Activated T-helper 1 cell treated with anti-CD3 and anti-CD28 coated beads, Interleukin-12 subunit alpha, Interleukin-12 subunit beta, Interleukin-2, Interleukin-4 antibody, amounts not matched to agents 30 ng/mL and 10 ng/mL and 1 ng/mL, durations not matched to agents 14 hours and 24 hours and 36 hours (primary cell): ENCODE results near the gene CTNNA2. TPM values are rescaled to one million over a fixed set of nuclear protein-coding genes. Genes with fewer than 3 reads are reported as not detected.

ENCODE experiments used
- DNase-seq: peaks from one replicate; pipeline ENCODE4 v3.0.0; 2021; ENCODE audit warnings: low spot score
- H3K27ac Mint-ChIP-seq: one replicate; pipeline ENCODE4 v1.8.0; 2021; ENCODE audit warnings: mild to moderate bottlenecking, mixed read lengths
- H3K27me3 Mint-ChIP-seq: one replicate; pipeline ENCODE4 v1.8.0; 2022; ENCODE audit warnings: mild to moderate bottlenecking, moderate library complexity, mixed read lengths; ENCODE audit not compliant: insufficient read depth
- H3K36me3 Mint-ChIP-seq: one replicate; pipeline ENCODE4 v1.8.0; 2021; ENCODE audit warnings: low read depth, mixed read lengths
- H3K4me1 Mint-ChIP-seq: one replicate; pipeline ENCODE4 v1.8.0; 2021; ENCODE audit warnings: low read depth, mixed read lengths
- H3K4me3 Mint-ChIP-seq: one replicate; pipeline ENCODE4 v1.8.0; 2021; ENCODE audit warnings: mild to moderate bottlenecking, moderate library complexity, mixed read lengths
- H3K9me3 Mint-ChIP-seq: one replicate; pipeline ENCODE4 v1.8.0; 2021; ENCODE audit warnings: mixed read lengths
- intact Hi-C: fragments of 100-400 bp; cut with micrococcal nuclease; formaldehyde crosslinking; loops from one replicate; pipeline ENCODE4 v1.15.1; 2024
- total RNA-seq: library from RNA; stranded (reverse); gene quantifications from 2 replicates; pipeline ENCODE4 v1.2.3, GENCODE V29; 2022

CTNNA2 gene
- total RNA-seq, 1 donor from 2014 or later = not detected

DNA sequence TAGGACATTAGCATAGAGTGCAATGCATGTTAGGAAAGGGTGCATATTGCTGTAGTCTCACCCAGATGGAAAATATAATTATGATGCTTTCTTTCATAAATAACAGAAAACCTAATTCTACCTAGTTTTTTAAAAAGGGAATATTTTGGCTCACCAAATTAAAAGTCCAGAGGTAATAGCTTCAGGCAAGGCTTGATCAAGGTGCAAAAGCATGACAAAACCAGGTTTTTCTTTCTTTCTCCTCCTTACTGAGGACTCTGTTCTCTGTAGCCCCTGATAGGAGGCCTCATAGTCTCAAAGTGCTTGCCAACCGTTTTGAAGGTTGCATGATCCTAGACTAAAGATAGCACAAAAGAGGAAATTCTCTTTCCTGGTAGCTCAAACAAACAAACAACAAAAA is 349.9 kb downstream of the CTNNA2 start:
- intact Hi-C loops = no loop called here
- no peak overlapping the region for H3K27ac Mint-ChIP-seq
- H3K36me3 Mint-ChIP-seq = no peaks in the 10 kb centered on the region

DNA sequence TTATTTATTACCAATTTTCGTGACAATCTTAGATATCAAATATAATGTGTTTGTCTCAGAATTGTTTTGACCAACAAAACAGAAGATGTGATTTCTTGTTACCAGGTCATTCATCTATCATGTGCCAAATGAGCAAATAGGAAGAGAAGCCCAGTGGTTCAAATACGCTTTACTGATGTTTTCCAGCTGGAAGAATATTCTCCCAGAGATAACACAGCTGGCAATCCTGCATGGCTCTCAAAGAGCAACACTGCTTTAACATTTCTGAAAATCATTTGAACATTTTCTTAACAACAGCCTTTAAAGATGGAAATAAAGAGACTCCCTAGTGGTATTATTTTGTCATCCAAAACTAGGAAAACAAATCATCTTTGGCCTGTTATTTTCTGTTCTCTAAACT is 359.8 kb downstream of the CTNNA2 start:
- H3K27me3 Mint-ChIP-seq = no peaks in the 10 kb centered on the region
- intact Hi-C loops = no loop called here

More for the DNA sequence above, 349.9 kb downstream of the CTNNA2 start:
- no peaks in the 10 kb centered on the region for H3K9me3 Mint-ChIP-seq
- H3K4me1 Mint-ChIP-seq = no peaks in the 10 kb centered on the region
- H3K27me3 Mint-ChIP-seq = no peaks in the 10 kb centered on the region
- DNase-seq = no peak
- no peak overlapping the region for H3K4me3 Mint-ChIP-seq

DNA sequence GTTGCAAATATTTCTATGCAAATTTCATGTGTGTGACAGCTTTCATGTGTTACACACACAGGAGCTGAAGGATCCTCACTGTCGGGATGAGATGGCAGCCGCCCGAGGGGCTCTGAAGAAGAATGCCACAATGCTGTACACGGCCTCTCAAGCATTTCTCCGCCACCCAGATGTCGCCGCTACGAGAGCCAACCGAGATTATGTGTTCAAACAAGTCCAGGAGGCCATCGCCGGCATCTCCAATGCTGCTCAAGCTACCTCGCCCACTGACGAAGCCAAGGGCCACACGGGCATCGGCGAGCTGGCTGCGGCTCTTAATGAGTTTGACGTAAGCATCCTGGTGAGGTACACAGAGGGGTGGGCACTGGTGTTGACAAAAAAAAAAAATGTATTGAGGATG is 361.2 kb downstream of the CTNNA2 start:
- Mint-ChIP-seq H3K27ac (no peak overlapping the region), H3K4me3 (no peak overlapping the region), H3K27me3 (no peaks in the 10 kb centered on the region), H3K36me3 (no peaks in the 10 kb centered on the region), H3K4me1 (no peaks in the 10 kb centered on the region), H3K9me3 (no peaks in the 10 kb centered on the region)
- no peak for DNase-seq
- intact Hi-C loops = no loop called here

More for the DNA sequence above, 359.8 kb downstream of the CTNNA2 start:
- H3K9me3 Mint-ChIP-seq = no peaks in the 10 kb centered on the region
- no peak overlapping the region for H3K4me3 Mint-ChIP-seq
- no peaks in the 10 kb centered on the region for H3K4me1 Mint-ChIP-seq
- no peaks in the 10 kb centered on the region for H3K36me3 Mint-ChIP-seq
- no peak for DNase-seq
- no peak overlapping the region for H3K27ac Mint-ChIP-seq

DNA sequence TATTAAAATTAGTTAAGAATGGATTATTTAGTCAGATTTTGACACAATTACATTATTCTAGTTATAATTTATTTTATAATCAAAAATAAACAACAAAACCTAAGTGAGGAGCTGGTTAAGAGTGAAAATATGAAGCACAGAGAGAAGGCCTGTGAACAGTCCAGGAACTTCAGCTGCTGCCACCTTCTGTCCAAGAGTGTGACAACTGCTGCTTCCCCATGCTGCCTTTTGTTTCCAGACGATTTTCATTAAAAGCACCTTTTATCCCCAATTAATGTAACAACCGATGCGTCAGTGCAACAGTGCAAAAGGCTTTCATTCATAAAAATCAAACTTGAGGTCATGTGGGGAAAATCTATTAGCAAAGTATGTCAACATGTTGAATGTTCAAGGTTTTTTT is 363.6 kb downstream of the CTNNA2 start:
- no peak for DNase-seq
- Mint-ChIP-seq H3K36me3 (no peaks in the 10 kb centered on the region), H3K4me3 (no peak overlapping the region), H3K9me3 (no peaks in the 10 kb centered on the region), H3K27ac (no peak overlapping the region), H3K27me3 (no peaks in the 10 kb centered on the region), H3K4me1 (no peaks in the 10 kb centered on the region)
- intact Hi-C loops = no loop called here

DNA sequence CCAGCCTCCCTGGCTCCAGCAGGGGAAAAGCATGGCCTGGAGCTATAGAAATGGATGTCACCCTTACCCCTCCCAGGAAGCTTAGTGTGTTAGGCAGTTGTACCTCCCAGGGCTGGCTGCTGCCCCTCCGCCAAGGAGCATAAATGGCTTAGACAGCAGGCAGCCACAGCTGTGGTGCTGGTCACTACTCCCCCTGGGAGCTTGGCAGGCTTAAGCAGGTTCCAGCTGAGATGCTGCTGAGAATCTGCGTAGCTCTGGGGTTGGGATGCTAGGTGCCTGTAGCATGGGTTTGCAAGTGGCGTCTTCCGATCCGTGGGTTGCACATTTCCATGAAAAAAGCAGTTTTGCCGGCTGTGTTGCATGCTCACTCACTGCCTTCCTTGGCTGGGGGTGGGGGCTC is 369.7 kb downstream of the CTNNA2 start:
- intact Hi-C loops = loop anchor here (10.0 kb wide), 1 partner anchor 1208 kb away; no protein-coding TSS in a partner anchor
- no peak for DNase-seq
- H3K9me3 Mint-ChIP-seq = no peaks in the 10 kb centered on the region
- H3K4me1 Mint-ChIP-seq = no peaks in the 10 kb centered on the region
- no peak overlapping the region for H3K4me3 Mint-ChIP-seq
- no peaks in the 10 kb centered on the region for H3K36me3 Mint-ChIP-seq
- H3K27me3 Mint-ChIP-seq = no peaks in the 10 kb centered on the region
- H3K27ac Mint-ChIP-seq = no peak overlapping the region

DNA sequence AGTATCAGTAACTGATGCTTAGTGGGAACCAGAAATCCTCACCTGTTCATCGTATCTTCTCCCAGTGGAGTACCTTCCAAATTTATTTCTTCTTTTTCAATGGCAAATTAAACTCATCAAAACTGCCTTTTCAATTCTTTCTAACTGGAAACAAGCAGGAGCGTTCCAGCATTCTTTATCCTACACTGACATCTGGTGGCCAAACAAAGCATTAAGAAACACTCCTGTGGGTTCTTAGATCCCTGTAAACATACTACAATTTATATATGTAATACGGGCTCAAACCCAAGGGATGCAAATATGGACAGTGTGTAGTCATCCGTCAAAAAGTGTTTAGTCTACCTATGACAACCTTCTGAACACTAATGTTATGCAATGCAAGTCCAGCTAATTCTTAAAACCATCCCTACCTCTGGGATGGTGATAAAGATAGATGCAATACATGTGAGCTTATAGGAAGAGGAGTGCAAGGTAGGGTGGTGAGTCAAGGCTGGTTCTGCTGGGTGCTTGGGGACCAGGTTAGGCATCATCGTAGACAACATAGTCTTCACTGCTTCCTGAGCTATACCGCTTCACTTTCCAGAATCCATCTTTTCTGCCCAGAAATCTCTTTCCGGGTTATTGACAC is 375.0 kb downstream of the CTNNA2 start:
- no peaks in the 10 kb centered on the region for H3K27me3 Mint-ChIP-seq
- no peak overlapping the region for H3K4me3 Mint-ChIP-seq
- intact Hi-C loops = loop anchor here (10.0 kb wide), 1 partner anchor 1213 kb away; no protein-coding TSS in a partner anchor
- no peak overlapping the region for H3K27ac Mint-ChIP-seq
- no peaks in the 10 kb centered on the region for H3K9me3 Mint-ChIP-seq
- DNase-seq = no peak
- H3K4me1 Mint-ChIP-seq = no peaks in the 10 kb centered on the region
- H3K36me3 Mint-ChIP-seq = no peaks in the 10 kb centered on the region

DNA sequence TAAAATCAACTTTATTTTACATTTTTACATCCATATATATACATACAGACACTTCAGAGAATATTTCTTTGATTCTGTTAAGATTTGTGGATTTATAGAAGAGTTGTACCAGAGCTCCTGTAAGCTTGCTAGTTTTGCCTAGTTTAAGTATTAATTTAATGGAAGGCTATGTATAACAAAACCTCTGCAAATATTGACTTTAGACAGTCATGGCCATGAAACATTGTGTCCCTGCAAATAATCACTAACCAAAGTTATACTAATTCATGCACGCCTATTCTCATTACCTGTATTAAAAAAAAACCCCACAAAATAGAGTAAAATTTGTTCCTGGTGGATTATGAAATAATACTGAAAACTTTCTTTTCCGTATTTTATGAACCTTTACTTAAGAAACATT is 379.3 kb downstream of the CTNNA2 start:
- Mint-ChIP-seq H3K36me3 (no peaks in the 10 kb centered on the region), H3K4me1 (no peaks in the 10 kb centered on the region), H3K27ac (no peak overlapping the region), H3K9me3 (no peaks in the 10 kb centered on the region), H3K4me3 (no peak overlapping the region), H3K27me3 (no peaks in the 10 kb centered on the region)
- DNase-seq = no peak
- intact Hi-C loops = no loop called here

DNA sequence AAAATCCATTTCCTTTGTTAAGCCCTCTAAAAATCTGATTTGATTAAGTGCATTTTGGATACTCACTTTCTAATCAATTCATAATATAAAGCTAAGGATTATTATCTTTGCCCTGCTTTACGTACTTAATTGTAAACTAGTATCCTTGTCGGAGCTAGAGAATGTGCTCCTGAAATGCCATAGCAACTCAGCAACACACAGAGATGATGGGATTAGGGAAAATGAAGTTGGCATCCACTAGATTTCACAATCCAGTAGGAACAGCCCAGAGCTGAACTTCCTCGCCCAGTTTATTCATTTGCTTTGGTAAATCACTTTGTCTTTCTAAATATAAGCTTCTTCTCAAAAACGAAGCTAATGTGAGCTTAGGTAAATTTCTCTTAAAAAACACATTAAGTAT is 386.3 kb downstream of the CTNNA2 start:
- Mint-ChIP-seq H3K27ac (no peak overlapping the region), H3K4me3 (no peak overlapping the region), H3K4me1 (no peaks in the 10 kb centered on the region), H3K27me3 (no peaks in the 10 kb centered on the region), H3K9me3 (no peaks in the 10 kb centered on the region), H3K36me3 (no peaks in the 10 kb centered on the region)
- no peak for DNase-seq
- intact Hi-C loops = no loop called here

DNA sequence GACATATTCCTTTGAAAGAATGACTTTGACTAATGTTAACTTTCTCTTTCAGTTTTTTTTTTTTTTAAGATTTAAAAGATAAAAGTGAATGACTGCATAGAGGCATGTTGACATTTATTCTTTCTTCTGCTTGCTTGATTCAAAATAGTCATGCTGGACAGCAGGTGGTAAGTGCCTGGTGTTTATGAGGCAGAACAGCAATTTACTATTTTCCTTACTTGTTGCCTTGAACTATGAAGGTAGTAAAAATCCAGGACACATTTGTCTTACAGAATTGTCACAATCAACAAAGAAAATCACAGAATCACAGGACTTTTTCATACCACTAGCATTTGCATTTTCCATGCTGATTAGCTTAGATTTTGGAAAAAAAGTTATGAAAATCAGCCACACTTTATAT is 388.3 kb downstream of the CTNNA2 start:
- no peaks in the 10 kb centered on the region for H3K36me3 Mint-ChIP-seq
- no peaks in the 10 kb centered on the region for H3K4me1 Mint-ChIP-seq
- intact Hi-C loops = no loop called here
- no peak for DNase-seq
- no peak overlapping the region for H3K27ac Mint-ChIP-seq
- H3K4me3 Mint-ChIP-seq = no peak overlapping the region
- H3K27me3 Mint-ChIP-seq = no peaks in the 10 kb centered on the region
- H3K9me3 Mint-ChIP-seq = no peaks in the 10 kb centered on the region

DNA sequence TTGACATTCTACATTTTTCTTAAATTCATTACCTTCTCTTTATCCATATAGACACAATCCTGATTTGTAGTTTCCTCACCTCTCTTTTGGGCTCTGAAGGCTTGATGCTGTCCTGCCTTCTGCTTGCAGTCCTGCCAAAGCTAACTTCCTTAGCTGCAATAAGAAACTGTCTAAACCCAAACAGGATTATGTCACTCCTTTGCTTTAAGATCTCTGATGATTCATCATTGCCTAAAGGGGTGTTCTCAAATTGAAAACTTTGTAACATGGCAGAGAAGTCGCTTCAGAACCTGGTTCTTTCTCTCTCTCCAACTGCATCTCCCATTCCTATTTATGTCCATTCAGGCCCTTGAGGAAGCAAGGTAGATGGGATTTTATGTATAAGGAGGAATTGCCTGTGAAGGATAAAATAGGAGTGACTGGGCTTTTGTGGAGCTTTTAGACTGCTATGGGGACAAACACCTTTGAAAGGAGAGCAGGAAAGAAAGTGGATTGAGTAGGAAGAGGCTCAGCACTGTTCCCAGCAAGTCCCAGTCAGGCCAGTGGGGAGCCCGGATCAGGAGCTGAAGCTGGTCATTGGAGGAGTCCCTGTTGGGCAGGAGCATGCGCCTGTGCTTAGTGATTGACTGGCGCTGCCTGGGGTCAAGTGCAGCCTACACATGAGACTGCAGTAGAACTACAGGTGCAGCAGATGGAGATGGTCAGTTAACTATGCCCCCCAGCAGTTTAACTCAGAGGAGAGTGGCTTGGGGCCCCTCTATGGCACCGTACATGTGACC is 390.6 kb downstream of the CTNNA2 start:
- H3K4me3 Mint-ChIP-seq = no peak overlapping the region
- H3K4me1 Mint-ChIP-seq = no peaks in the 10 kb centered on the region
- H3K27ac Mint-ChIP-seq = no peak overlapping the region
- no peaks in the 10 kb centered on the region for H3K36me3 Mint-ChIP-seq
- no peak for DNase-seq
- no peaks in the 10 kb centered on the region for H3K9me3 Mint-ChIP-seq
- intact Hi-C loops = no loop called here
- H3K27me3 Mint-ChIP-seq = no peaks in the 10 kb centered on the region

DNA sequence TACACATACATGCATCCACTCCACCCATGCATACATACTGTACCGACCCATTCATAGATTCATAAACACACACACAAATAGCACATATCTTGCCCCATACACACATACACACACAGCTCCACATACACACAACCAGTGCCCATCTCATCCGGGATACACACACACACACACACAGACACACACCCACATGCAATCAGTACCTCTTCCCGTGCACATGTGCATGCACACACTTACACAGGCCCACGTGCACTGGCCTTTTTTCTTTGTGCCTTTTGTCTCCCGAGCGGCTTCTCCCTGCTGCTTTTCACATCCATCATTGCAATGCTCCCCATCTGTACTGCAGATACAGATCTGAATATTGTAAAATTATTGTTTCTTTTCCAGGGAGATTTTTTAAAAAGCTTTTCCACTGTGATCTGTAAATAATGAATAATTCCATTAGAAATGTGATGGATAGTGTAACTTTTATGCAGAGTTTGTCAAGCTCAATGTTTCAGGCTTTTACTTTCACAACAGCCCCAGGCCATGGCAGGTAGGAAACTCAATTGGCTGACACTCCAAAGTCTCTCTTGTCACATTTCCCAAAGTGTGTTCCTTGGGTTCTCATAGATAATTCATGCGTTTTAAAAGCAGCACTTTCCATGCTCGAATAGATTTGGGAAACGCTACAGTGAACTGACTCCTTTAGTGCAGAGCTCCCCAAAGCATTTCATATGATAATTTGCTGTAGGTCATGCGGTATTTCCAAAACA is 393.5 kb downstream of the CTNNA2 start:
- H3K4me3 Mint-ChIP-seq = no peak overlapping the region
- no peaks in the 10 kb centered on the region for H3K9me3 Mint-ChIP-seq
- H3K36me3 Mint-ChIP-seq = no peaks in the 10 kb centered on the region
- no peak overlapping the region for H3K27ac Mint-ChIP-seq
- intact Hi-C loops = no loop called here
- no peaks in the 10 kb centered on the region for H3K4me1 Mint-ChIP-seq
- no peaks in the 10 kb centered on the region for H3K27me3 Mint-ChIP-seq
- no peak for DNase-seq

DNA sequence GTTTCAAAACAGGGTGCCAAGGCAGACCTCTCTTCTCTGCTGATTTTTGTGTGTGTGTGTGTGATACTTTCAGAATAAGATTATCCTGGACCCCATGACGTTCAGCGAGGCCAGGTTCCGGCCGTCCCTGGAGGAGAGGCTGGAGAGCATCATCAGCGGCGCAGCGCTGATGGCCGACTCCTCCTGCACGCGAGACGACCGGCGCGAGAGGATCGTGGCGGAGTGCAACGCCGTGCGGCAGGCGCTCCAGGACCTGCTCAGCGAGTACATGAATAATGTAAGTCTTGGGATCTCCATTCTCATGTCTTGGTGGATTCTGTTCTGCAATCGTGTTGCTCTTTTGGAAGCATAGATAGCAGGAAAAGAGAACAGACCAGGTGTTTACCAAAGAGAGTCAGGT is 396.7 kb downstream of the CTNNA2 start:
- Mint-ChIP-seq H3K27me3 (no peaks in the 10 kb centered on the region), H3K36me3 (no peaks in the 10 kb centered on the region), H3K4me3 (no peak overlapping the region), H3K4me1 (no peaks in the 10 kb centered on the region), H3K27ac (no peak overlapping the region), H3K9me3 (no peaks in the 10 kb centered on the region)
- DNase-seq = no peak
- intact Hi-C loops = no loop called here

DNA sequence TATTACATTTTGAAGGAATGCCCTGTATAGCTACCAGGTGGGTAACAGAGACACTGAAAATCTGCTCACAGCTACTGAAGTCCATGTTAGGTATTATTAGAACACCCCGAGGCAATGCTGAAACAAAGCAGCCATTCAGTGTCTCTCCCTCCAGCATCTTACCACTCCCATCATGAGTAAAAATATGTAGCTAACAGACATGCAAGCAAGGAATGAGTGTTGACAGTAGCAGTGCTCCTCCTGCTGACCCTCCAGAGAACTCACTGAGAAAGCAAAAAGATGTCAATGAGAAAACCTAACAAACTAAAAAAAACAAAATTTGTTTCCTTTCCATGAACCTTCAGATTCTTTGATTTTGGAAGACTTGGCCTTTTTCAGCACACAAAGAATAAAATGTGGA is 397.8 kb downstream of the CTNNA2 start:
- no peaks in the 10 kb centered on the region for H3K9me3 Mint-ChIP-seq
- no peaks in the 10 kb centered on the region for H3K36me3 Mint-ChIP-seq
- H3K27ac Mint-ChIP-seq = no peak overlapping the region
- no peak for DNase-seq
- no peaks in the 10 kb centered on the region for H3K27me3 Mint-ChIP-seq
- no peak overlapping the region for H3K4me3 Mint-ChIP-seq
- no peaks in the 10 kb centered on the region for H3K4me1 Mint-ChIP-seq
- intact Hi-C loops = no loop called here
